ENCODE results near the gene HMGCS2. TPM values are rescaled to one million over a fixed set of nuclear protein-coding genes. Genes with fewer than 3 reads are reported as not detected.

HMGCS2 gene
- total RNA-seq, 1 donor from 2014 or later, result not detected

DNA sequence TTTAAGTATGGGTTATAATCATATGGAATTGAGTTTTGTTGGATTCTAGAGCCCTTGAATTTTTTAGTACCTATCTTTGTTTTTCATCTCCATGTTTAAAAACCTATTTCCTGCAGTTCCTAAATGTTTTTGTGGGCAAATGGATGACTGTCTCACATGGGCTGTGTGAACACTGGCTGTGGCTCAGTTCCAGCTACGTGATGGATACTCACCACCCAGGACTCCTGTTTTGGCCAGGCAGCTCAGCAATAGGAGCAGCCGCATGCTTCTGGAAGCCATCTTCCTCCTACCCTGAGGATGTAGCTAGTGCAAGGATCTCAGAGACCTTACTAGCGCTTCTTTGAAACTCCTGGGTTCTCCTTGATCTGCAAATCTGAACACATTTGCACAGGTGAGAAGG, 39.8 kb upstream of the HMGCS2 start:
- TF ChIP-seq, protein P1, sequence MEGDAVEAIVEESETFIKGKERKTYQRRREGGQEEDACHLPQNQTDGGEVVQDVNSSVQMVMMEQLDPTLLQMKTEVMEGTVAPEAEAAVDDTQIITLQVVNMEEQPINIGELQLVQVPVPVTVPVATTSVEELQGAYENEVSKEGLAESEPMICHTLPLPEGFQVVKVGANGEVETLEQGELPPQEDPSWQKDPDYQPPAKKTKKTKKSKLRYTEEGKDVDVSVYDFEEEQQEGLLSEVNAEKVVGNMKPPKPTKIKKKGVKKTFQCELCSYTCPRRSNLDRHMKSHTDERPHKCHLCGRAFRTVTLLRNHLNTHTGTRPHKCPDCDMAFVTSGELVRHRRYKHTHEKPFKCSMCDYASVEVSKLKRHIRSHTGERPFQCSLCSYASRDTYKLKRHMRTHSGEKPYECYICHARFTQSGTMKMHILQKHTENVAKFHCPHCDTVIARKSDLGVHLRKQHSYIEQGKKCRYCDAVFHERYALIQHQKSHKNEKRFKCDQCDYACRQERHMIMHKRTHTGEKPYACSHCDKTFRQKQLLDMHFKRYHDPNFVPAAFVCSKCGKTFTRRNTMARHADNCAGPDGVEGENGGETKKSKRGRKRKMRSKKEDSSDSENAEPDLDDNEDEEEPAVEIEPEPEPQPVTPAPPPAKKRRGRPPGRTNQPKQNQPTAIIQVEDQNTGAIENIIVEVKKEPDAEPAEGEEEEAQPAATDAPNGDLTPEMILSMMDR (IDR thresholded peaks at IDR 0.05), result no peak
- no peak for TF ChIP-seq EZH2 (IDR thresholded peaks at IDR 0.05)
- TF ChIP-seq EZH2phosphoT487 (IDR thresholded peaks at IDR 0.05), result no peak
- H2AFZ ChIP-seq (replicated peaks), result peak overlapping the region; percentile 72
- H3K36me3 Mint-ChIP-seq, result no peaks in the 10 kb centered on the region

DNA sequence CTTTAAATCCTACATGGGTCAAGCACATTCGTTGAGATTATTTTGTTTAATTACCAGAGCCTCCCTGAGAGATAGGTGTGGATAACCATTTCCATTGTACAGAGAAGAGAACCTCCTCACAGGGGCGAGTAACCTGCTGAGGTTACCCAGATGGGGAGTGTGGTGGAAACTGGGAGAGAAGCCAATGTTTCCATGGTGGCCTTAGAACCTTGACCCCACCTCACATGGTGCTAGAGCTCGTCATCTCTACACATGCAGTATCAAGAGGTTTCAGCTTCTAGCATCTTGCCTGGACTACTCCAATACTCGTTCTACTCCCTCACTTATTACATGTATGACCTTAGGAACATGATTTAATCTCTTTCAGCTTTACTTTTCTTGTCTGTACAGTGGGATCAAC, 37.8 kb upstream of the HMGCS2 start:
- no peak overlapping the region for H2AFZ ChIP-seq (replicated peaks)
- DNase-seq (ENCODE audit: low spot score), result no peak
- Mint-ChIP-seq H3K36me3 (no peaks in the 10 kb centered on the region), H3K27ac (no peak overlapping the region), H3K9me3 (no peaks in the 10 kb centered on the region), H3K27me3 (ENCODE audit: insufficient read depth, low read depth) (peaks cover 6% of the 10 kb centered on the region), H3K4me1 (peaks cover 3% of the 10 kb centered on the region), H3K4me3 (no peak overlapping the region)
- H3K27me3 ChIP-seq, result no peaks in the 10 kb centered on the region
- no peak overlapping the region for H3K4me2 ChIP-seq
- H3K4me3 ChIP-seq, result no peak overlapping the region
- no peaks in the 10 kb centered on the region for H3K9me3 ChIP-seq (ENCODE audit: low read depth)
- no peaks in the 10 kb centered on the region for H3K79me2 ChIP-seq (ENCODE audit: low read depth)
- no peaks in the 10 kb centered on the region for H3K4me1 ChIP-seq
- H4K20me1 ChIP-seq (ENCODE audit: low read depth), result no peaks in the 10 kb centered on the region
- H3K36me3 ChIP-seq, result no peaks in the 10 kb centered on the region
- H3K27ac ChIP-seq, result no peak overlapping the region
- H3F3A ChIP-seq (ENCODE audit: low read depth), result no peaks in the 10 kb centered on the region
- TF ChIP-seq, protein P1 (IDR thresholded peaks at IDR 0.05), result no peak
- TF ChIP-seq EZH2 (IDR thresholded peaks at IDR 0.05) (no peak), EZH2phosphoT487 (IDR thresholded peaks at IDR 0.05) (no peak)
- H3K9ac ChIP-seq, result no peak overlapping the region

More for the DNA sequence above, 39.8 kb upstream of the HMGCS2 start:
- Histone ChIP-seq H3K27me3 (no peaks in the 10 kb centered on the region), H3K9me3 (ENCODE audit: low read depth) (no peaks in the 10 kb centered on the region), H4K20me1 (ENCODE audit: low read depth) (no peaks in the 10 kb centered on the region), H3K79me2 (ENCODE audit: low read depth) (no peaks in the 10 kb centered on the region), H3K4me2 (no peak overlapping the region), H3K9ac (no peak overlapping the region), H3F3A (ENCODE audit: low read depth) (no peaks in the 10 kb centered on the region), H3K27ac (no peak overlapping the region), H3K4me3 (no peak overlapping the region), H3K36me3 (no peaks in the 10 kb centered on the region), H3K4me1 (no peaks in the 10 kb centered on the region)
- Mint-ChIP-seq H3K4me3 (no peak overlapping the region), H3K27me3 (ENCODE audit: insufficient read depth, low read depth) (peaks cover 6% of the 10 kb centered on the region), H3K27ac (no peak overlapping the region), H3K4me1 (no peaks in the 10 kb centered on the region), H3K9me3 (no peaks in the 10 kb centered on the region)
- DNase-seq (ENCODE audit: low spot score), result no peak

- no peak overlapping the region for H3K27ac Mint-ChIP-seq
- no peaks in the 10 kb centered on the region for H4K20me1 ChIP-seq (ENCODE audit: low read depth)
- H3K36me3 ChIP-seq, result no peaks in the 10 kb centered on the region
Observed at GRCh38 chr1:119805746-119806145, 37.0 kb upstream of the HMGCS2 start.

GRCh38 chr1:119805247-119805646, 36.5 kb upstream of the HMGCS2 start:
- Histone ChIP-seq H3K4me1 (no peaks in the 10 kb centered on the region), H3K4me2 (no peak overlapping the region), H3K4me3 (no peak overlapping the region), H4K20me1 (ENCODE audit: low read depth) (no peaks in the 10 kb centered on the region), H3K27me3 (no peaks in the 10 kb centered on the region), H3K79me2 (ENCODE audit: low read depth) (no peaks in the 10 kb centered on the region), H3K36me3 (no peaks in the 10 kb centered on the region), H3F3A (ENCODE audit: low read depth) (no peaks in the 10 kb centered on the region), H2AFZ (replicated peaks) (no peak overlapping the region), H3K27ac (no peak overlapping the region), H3K9me3 (ENCODE audit: low read depth) (no peaks in the 10 kb centered on the region), H3K9ac (no peak overlapping the region)
- H3K9me3 Mint-ChIP-seq, result no peaks in the 10 kb centered on the region
- no peak for DNase-seq (ENCODE audit: low spot score)
- H3K27ac Mint-ChIP-seq, result no peak overlapping the region
- no peaks in the 10 kb centered on the region for H3K36me3 Mint-ChIP-seq
- no peak overlapping the region for H3K4me3 Mint-ChIP-seq
- peaks cover 3% of the 10 kb centered on the region for H3K4me1 Mint-ChIP-seq
- H3K27me3 Mint-ChIP-seq (ENCODE audit: insufficient read depth, low read depth), result peaks cover 6% of the 10 kb centered on the region
- TF ChIP-seq, protein P1 (IDR thresholded peaks at IDR 0.05), result no peak
- TF ChIP-seq EZH2 (IDR thresholded peaks at IDR 0.05) (no peak), EZH2phosphoT487 (IDR thresholded peaks at IDR 0.05) (no peak)

More at GRCh38 chr1:119805746-119806145, 37.0 kb upstream of the HMGCS2 start:
- Mint-ChIP-seq H3K27me3 (ENCODE audit: insufficient read depth, low read depth) (peaks cover 6% of the 10 kb centered on the region), H3K4me1 (peaks cover 3% of the 10 kb centered on the region), H3K9me3 (no peaks in the 10 kb centered on the region), H3K4me3 (no peak overlapping the region), H3K36me3 (no peaks in the 10 kb centered on the region)
- DNase-seq (ENCODE audit: low spot score), result no peak
- H3F3A ChIP-seq (ENCODE audit: low read depth), result no peaks in the 10 kb centered on the region
- no peaks in the 10 kb centered on the region for H3K9me3 ChIP-seq (ENCODE audit: low read depth)
- H3K4me1 ChIP-seq, result no peaks in the 10 kb centered on the region
- no peaks in the 10 kb centered on the region for H3K27me3 ChIP-seq
- H2AFZ ChIP-seq (replicated peaks), result no peak overlapping the region
- no peak overlapping the region for H3K9ac ChIP-seq
- H3K4me2 ChIP-seq, result no peak overlapping the region
- H3K79me2 ChIP-seq (ENCODE audit: low read depth), result no peaks in the 10 kb centered on the region
- TF ChIP-seq EZH2phosphoT487 (IDR thresholded peaks at IDR 0.05) (no peak), EZH2 (IDR thresholded peaks at IDR 0.05) (no peak)
- H3K4me3 ChIP-seq, result no peak overlapping the region
- H3K27ac ChIP-seq, result no peak overlapping the region
